HepG2 (cell line): Measurements from ENCODE around the gene C17orf58. TPM values are rescaled to one million over a fixed set of nuclear protein-coding genes. Genes with fewer than 3 reads are reported as not detected.

Source experiments
- ARNTL ChIP-seq: sonication (generic); formaldehyde crosslinking; IDR thresholded peaks from 2 replicates; pipeline ENCODE4 v1.4.0; 2020; ENCODE audit warnings: mild to moderate bottlenecking, missing genetic modification reagents
- ATAD3A ChIP-seq: sonication (generic); formaldehyde crosslinking; IDR thresholded peaks from 2 replicates; pipeline ENCODE4 v1.4.0; 2020; ENCODE audit warnings: missing genetic modification reagents
- CEBPB ChIP-seq: IDR thresholded peaks from 2 replicates; pipeline ENCODE4 v1.6.1; 2011; ENCODE audit warnings: low read depth, low read length, improper control_type of control experiment, borderline replicate concordance
- CERS6 ChIP-seq: sonication (generic); formaldehyde crosslinking; IDR thresholded peaks from 2 replicates; pipeline ENCODE4 v1.5.0; 2020; ENCODE audit warnings: missing genetic modification reagents
- KLF6 ChIP-seq: IDR thresholded peaks from 2 replicates; pipeline ENCODE4 v1.8.0; 2016; ENCODE audit warnings: missing biosample characterization, missing genetic modification reagents
- MEIS1 ChIP-seq: sonication (generic); formaldehyde crosslinking; IDR thresholded peaks from 2 replicates; pipeline ENCODE4 v1.9.0; 2021; ENCODE audit warnings: mild to moderate bottlenecking, missing genetic modification reagents, moderate library complexity, borderline replicate concordance
- PHF21A ChIP-seq: sonication (generic); formaldehyde crosslinking; IDR thresholded peaks from 2 replicates; pipeline ENCODE4 v1.5.0; 2020; ENCODE audit warnings: mild to moderate bottlenecking, missing genetic modification reagents
- SOX13 ChIP-seq, 3 experiments: fragments of 450-650 bp in 1 of 3; sonication (generic) in 1 of 3; formaldehyde crosslinking in 1 of 3; IDR thresholded peaks in 2 of 3; conservative IDR thresholded peaks in 1 of 3; 2 replicates each; pipeline versions ENCODE4 v1.5.0 to v1.6.1; 2016 to 2020; ENCODE audit warnings: antibody characterized with exemption in 1 of 3, mild to moderate bottlenecking in 1 of 3, missing compliant biosample characterization in 1 of 3, missing genetic modification reagents in 1 of 3, moderate library complexity in 1 of 3
- ZBTB20 ChIP-seq: sonication (generic); formaldehyde crosslinking; IDR thresholded peaks from 2 replicates; pipeline ENCODE4 v1.8.1; 2023; ENCODE audit warnings: missing genetic modification reagents, low read depth, mild to moderate bottlenecking, borderline replicate concordance
- ZBTB3 ChIP-seq: sonication (generic); formaldehyde crosslinking; IDR thresholded peaks from 2 replicates; pipeline ENCODE4 v1.4.0; 2020; ENCODE audit warnings: low read depth, mild to moderate bottlenecking, moderate library complexity, missing genetic modification reagents, borderline replicate concordance
- ZNF121 ChIP-seq: sonication (generic); formaldehyde crosslinking; IDR thresholded peaks from 2 replicates; pipeline ENCODE4 v1.5.0; 2020; ENCODE audit warnings: mild to moderate bottlenecking, missing genetic modification reagents
- ZNF205 ChIP-seq: IDR thresholded peaks from 2 replicates; pipeline ENCODE4 v1.6.1; 2018; ENCODE audit warnings: missing biosample characterization, missing genetic modification reagents
- ZNF329 ChIP-seq: sonication (generic); formaldehyde crosslinking; IDR thresholded peaks from 2 replicates; pipeline ENCODE4 v1.9.0; 2021; ENCODE audit warnings: low read depth, mild to moderate bottlenecking, missing genetic modification reagents
- ZNF678 ChIP-seq: sonication (generic); formaldehyde crosslinking; IDR thresholded peaks from 2 replicates; pipeline ENCODE4 v1.4.0; 2020; ENCODE audit warnings: mild to moderate bottlenecking, missing genetic modification reagents
- ZNF691 ChIP-seq: sonication (generic); formaldehyde crosslinking; IDR thresholded peaks from 2 replicates; pipeline ENCODE4 v1.4.0; 2020; ENCODE audit warnings: missing genetic modification reagents, low read depth, mild to moderate bottlenecking, borderline replicate concordance
- ZNF784 ChIP-seq: sonication (generic); formaldehyde crosslinking; IDR thresholded peaks from 2 replicates; pipeline ENCODE4 v1.5.1; 2020; ENCODE audit warnings: missing genetic modification reagents, mild to moderate bottlenecking, borderline replicate concordance
- ZNF788 ChIP-seq: sonication (generic); formaldehyde crosslinking; IDR thresholded peaks from 2 replicates; pipeline ENCODE4 v1.5.0; 2020; ENCODE audit warnings: mild to moderate bottlenecking, missing genetic modification reagents, borderline replicate concordance
- ZSCAN21 ChIP-seq: sonication (generic); formaldehyde crosslinking; IDR thresholded peaks from 2 replicates; pipeline ENCODE4 v1.8.0; 2022; ENCODE audit warnings: mild to moderate bottlenecking, missing genetic modification reagents, moderate library complexity, borderline replicate concordance
- polyA plus RNA-seq, 8 experiments: library from polyadenylated mRNA; depleted of rRNA in 3 of 8; stranded (reverse) in 7 of 8; unstranded in 1 of 8; fragments of >200 nt; fragmentation: Illumina TruSeq in 4 of 8; extraction: Trizol in 4 of 8; gene quantifications; 2 replicates each; pipeline versions ENCODE4 v1.2.1 to v1.2.3, GENCODE V29; 2011 to 2016; ENCODE audit warnings: low read depth in 4 of 8, missing spikeins in 1 of 8, mixed read lengths in 1 of 8; ENCODE audit not compliant: insufficient read depth in 1 of 8
- total RNA-seq, 5 experiments: library from RNA; depleted of rRNA; stranded (reverse); fragments of >200 nt; fragmentation: Illumina TruSeq; extraction: Trizol; gene quantifications; 2 replicates each; pipeline ENCODE4 v1.2.3, GENCODE V29; 2016; ENCODE audit warnings: low read depth in 1 of 5
- TF ChIP-seq, protein P1 (sequence below): sonication (generic); formaldehyde crosslinking; IDR thresholded peaks from 2 replicates; pipeline ENCODE4 v1.8.0; 2022; ENCODE audit warnings: mild to moderate bottlenecking, missing genetic modification reagents; ENCODE audit not compliant: insufficient replicate concordance
- TF ChIP-seq, protein P2 (sequence below): sonication (generic); formaldehyde crosslinking; IDR thresholded peaks from 2 replicates; pipeline ENCODE4 v1.4.0; 2020; ENCODE audit warnings: missing genetic modification reagents
- TF ChIP-seq, protein P3 (sequence below): sonication (generic); formaldehyde crosslinking; IDR thresholded peaks from 2 replicates; pipeline ENCODE4 v1.5.1; 2020; ENCODE audit warnings: missing genetic modification reagents, mild to moderate bottlenecking, borderline replicate concordance

The C17orf58 gene
- total and polyA plus RNA-seq, 2 of the 13 experiments (the other 11 are each of a cell fraction or from before 2014, with no cell fraction given), result 15.6 to 15.8 TPM

GRCh38 chr17:67992548-67993152, 3.6 kb downstream of the C17orf58 start (continued):
- TF ChIP-seq ZNF691 (CRISPR knock-in tag) (no peak), ZSCAN21 (CRISPR knock-in tag) (no peak), ZBTB20 (0 out of 2 replicates have a peak, but pooled peaks have one; percentile 4), CEBPB (no peak), SOX13 (IDR thresholded peaks at IDR 0.05) (0 out of 2 replicates have a peak, but pooled peaks have one; percentile 20), SOX13 (CRISPR knock-in tag; conservative IDR thresholded peaks at IDR 0.05 in 1 of 2, IDR thresholded peaks at IDR 0.05 in 1 of 2) (no peak), ARNTL (CRISPR knock-in tag) (no peak), ZNF121 (CRISPR knock-in tag) (no peak), PHF21A (CRISPR knock-in tag) (no peak), ZNF784 (no peak), KLF6 (CRISPR knock-in tag) (no peak), ZBTB3 (0 out of 2 replicates have a peak, but pooled peaks have one; percentile 25), ZNF678 (0 out of 2 replicates have a peak, but pooled peaks have one; percentile 52), ZNF205 (CRISPR knock-in tag) (no peak), ZNF329 (no peak), MEIS1 (0 out of 2 replicates have a peak, but pooled peaks have one; percentile 19), ZNF788 (CRISPR knock-in tag) (no peak), ATAD3A (no peak), CERS6 (CRISPR knock-in tag) (no peak)
- TF ChIP-seq, protein P1, sequence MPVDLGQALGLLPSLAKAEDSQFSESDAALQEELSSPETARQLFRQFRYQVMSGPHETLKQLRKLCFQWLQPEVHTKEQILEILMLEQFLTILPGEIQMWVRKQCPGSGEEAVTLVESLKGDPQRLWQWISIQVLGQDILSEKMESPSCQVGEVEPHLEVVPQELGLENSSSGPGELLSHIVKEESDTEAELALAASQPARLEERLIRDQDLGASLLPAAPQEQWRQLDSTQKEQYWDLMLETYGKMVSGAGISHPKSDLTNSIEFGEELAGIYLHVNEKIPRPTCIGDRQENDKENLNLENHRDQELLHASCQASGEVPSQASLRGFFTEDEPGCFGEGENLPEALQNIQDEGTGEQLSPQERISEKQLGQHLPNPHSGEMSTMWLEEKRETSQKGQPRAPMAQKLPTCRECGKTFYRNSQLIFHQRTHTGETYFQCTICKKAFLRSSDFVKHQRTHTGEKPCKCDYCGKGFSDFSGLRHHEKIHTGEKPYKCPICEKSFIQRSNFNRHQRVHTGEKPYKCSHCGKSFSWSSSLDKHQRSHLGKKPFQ (CRISPR knock-in tag), result no peak
- TF ChIP-seq, protein P2, sequence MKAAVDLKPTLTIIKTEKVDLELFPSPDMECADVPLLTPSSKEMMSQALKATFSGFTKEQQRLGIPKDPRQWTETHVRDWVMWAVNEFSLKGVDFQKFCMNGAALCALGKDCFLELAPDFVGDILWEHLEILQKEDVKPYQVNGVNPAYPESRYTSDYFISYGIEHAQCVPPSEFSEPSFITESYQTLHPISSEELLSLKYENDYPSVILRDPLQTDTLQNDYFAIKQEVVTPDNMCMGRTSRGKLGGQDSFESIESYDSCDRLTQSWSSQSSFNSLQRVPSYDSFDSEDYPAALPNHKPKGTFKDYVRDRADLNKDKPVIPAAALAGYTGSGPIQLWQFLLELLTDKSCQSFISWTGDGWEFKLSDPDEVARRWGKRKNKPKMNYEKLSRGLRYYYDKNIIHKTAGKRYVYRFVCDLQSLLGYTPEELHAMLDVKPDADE (CRISPR knock-in tag), result no peak; the same call in 1 of the 2 replicates
- TF ChIP-seq, protein P3, sequence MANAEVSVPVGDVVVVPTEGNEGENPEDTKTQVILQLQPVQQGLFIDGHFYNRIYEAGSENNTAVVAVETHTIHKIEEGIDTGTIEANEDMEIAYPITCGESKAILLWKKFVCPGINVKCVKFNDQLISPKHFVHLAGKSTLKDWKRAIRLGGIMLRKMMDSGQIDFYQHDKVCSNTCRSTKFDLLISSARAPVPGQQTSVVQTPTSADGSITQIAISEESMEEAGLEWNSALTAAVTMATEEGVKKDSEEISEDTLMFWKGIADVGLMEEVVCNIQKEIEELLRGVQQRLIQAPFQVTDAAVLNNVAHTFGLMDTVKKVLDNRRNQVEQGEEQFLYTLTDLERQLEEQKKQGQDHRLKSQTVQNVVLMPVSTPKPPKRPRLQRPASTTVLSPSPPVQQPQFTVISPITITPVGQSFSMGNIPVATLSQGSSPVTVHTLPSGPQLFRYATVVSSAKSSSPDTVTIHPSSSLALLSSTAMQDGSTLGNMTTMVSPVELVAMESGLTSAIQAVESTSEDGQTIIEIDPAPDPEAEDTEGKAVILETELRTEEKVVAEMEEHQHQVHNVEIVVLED (CRISPR knock-in tag), result no peak
